ENCODE data around the gene ARGLU1. TPM values are rescaled to one million over a fixed set of nuclear protein-coding genes. Genes with fewer than 3 reads are reported as not detected.

The ARGLU1 gene
- total and polyA plus RNA-seq, 2 experiments from 2014 or later = 108 to 166 TPM

- DNase-seq (ENCODE audit: low spot score) (peak; percentile 88), ATAC-seq (peak; percentile 24)
- H3K36me3 Mint-ChIP-seq (ENCODE audit: low read depth) = no peaks in the 10 kb centered on the region; the same call in 2 of the 3 replicates
- Histone ChIP-seq H3K4me2 (peak overlapping the region; percentile 78), H3K27ac (ENCODE audit: low read depth) (no peak overlapping the region), H3K79me2 (replicated peaks; ENCODE audit: insufficient read depth) (peaks cover 48% of the 10 kb centered on the region), H3K4me1 (ENCODE audit: insufficient read depth) (peaks cover 59% of the 10 kb centered on the region), H3K4me3 (peak overlapping the region; percentile 58), H3K9me2 (ENCODE audit: insufficient read depth) (no peaks in the 10 kb centered on the region), H4K20me1 (replicated peaks; ENCODE audit: insufficient read depth) (0 out of 2 replicates have a peak, but pooled peaks cover 6% of the 10 kb centered on the region), H3F3A (replicated peaks; ENCODE audit: low read depth) (no peaks in the 10 kb centered on the region), H3K36me3 (ENCODE audit: insufficient read depth) (no peaks in the 10 kb centered on the region), H3K27me3 (ENCODE audit: insufficient read depth) (peaks cover 29% of the 10 kb centered on the region), H2AFZ (no peak overlapping the region)
- H3K27me3 Mint-ChIP-seq (ENCODE audit: insufficient read depth, low read depth, poor library complexity) = peaks cover 21% of the 10 kb centered on the region
- peak overlapping the region; percentile 83 for H3K4me3 Mint-ChIP-seq
- H3K9me3 Mint-ChIP-seq = no peaks in the 10 kb centered on the region; the same call in 2 of the 3 replicates
- TF ChIP-seq EZH2 (IDR thresholded peaks at IDR 0.05; ENCODE audit: low read depth, unreplicated experiment) (peak; percentile 47), CREB1 (CRISPR knock-in tag; IDR thresholded peaks at IDR 0.05; ENCODE audit: low read depth) (no peak), NANOG (IDR thresholded peaks at IDR 0.05; ENCODE audit: borderline replicate concordance) (0 out of 2 replicates have a peak, but pooled peaks have one; percentile 6)
- TF ChIP-seq, protein P1, sequence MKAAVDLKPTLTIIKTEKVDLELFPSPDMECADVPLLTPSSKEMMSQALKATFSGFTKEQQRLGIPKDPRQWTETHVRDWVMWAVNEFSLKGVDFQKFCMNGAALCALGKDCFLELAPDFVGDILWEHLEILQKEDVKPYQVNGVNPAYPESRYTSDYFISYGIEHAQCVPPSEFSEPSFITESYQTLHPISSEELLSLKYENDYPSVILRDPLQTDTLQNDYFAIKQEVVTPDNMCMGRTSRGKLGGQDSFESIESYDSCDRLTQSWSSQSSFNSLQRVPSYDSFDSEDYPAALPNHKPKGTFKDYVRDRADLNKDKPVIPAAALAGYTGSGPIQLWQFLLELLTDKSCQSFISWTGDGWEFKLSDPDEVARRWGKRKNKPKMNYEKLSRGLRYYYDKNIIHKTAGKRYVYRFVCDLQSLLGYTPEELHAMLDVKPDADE (IDR thresholded peaks at IDR 0.05) = no peak
- TF ChIP-seq, protein P2, sequence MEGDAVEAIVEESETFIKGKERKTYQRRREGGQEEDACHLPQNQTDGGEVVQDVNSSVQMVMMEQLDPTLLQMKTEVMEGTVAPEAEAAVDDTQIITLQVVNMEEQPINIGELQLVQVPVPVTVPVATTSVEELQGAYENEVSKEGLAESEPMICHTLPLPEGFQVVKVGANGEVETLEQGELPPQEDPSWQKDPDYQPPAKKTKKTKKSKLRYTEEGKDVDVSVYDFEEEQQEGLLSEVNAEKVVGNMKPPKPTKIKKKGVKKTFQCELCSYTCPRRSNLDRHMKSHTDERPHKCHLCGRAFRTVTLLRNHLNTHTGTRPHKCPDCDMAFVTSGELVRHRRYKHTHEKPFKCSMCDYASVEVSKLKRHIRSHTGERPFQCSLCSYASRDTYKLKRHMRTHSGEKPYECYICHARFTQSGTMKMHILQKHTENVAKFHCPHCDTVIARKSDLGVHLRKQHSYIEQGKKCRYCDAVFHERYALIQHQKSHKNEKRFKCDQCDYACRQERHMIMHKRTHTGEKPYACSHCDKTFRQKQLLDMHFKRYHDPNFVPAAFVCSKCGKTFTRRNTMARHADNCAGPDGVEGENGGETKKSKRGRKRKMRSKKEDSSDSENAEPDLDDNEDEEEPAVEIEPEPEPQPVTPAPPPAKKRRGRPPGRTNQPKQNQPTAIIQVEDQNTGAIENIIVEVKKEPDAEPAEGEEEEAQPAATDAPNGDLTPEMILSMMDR (conservative IDR thresholded peaks at IDR 0.05; ENCODE audit: low read depth in 2 of 2) = peak; percentile 42 to 71; a peak in 3 of 4 replicates
- no peak overlapping the region for H3K27ac Mint-ChIP-seq
- peaks cover 57% of the 10 kb centered on the region for H3K4me1 Mint-ChIP-seq
These were observed 34.6 kb downstream of the ARGLU1 start for GRCh38 chr13:106533101-106533942.

GRCh38 chr13:106532111-106532929 lies 35.6 kb downstream of the ARGLU1 start:
- Mint-ChIP-seq H3K36me3 (ENCODE audit: low read depth) (no peaks in the 10 kb centered on the region; the same call in 2 of the 3 replicates), H3K4me3 (peak overlapping the region; percentile 83), H3K9me3 (no peaks in the 10 kb centered on the region; the same call in 2 of the 3 replicates), H3K27me3 (ENCODE audit: insufficient read depth, low read depth, poor library complexity) (peaks cover 21% of the 10 kb centered on the region), H3K4me1 (peaks cover 63% of the 10 kb centered on the region), H3K27ac (no peak overlapping the region)
- Histone ChIP-seq H3K27me3 (ENCODE audit: insufficient read depth) (peaks cover 29% of the 10 kb centered on the region), H4K20me1 (replicated peaks; ENCODE audit: insufficient read depth) (0 out of 2 replicates have a peak, but pooled peaks cover 4% of the 10 kb centered on the region), H3F3A (replicated peaks; ENCODE audit: low read depth) (no peaks in the 10 kb centered on the region), H3K4me1 (ENCODE audit: insufficient read depth) (peaks cover 61% of the 10 kb centered on the region), H3K9me2 (ENCODE audit: insufficient read depth) (no peaks in the 10 kb centered on the region), H3K4me3 (peak overlapping the region; percentile 58), H3K36me3 (ENCODE audit: insufficient read depth) (no peaks in the 10 kb centered on the region), H2AFZ (no peak overlapping the region), H3K4me2 (peak overlapping the region; percentile 78), H3K79me2 (replicated peaks; ENCODE audit: insufficient read depth) (peaks cover 58% of the 10 kb centered on the region), H3K27ac (ENCODE audit: low read depth) (no peak overlapping the region)
- TF ChIP-seq NANOG (IDR thresholded peaks at IDR 0.05; ENCODE audit: borderline replicate concordance) = no peak
- TF ChIP-seq, protein P1 (IDR thresholded peaks at IDR 0.05) = no peak
- no peak for DNase-seq (ENCODE audit: low spot score)
- no peak for ATAC-seq

Data from GM23338 (cell line).